Tibial nerve (tissue), 4 donors: Measurements from ENCODE around the gene TUBB2B. TPM values are rescaled to one million over a fixed set of nuclear protein-coding genes. Genes with fewer than 3 reads are reported as not detected.
A peak's percentile ranks its signal among the peaks of the same experiment; 100 is the strongest.

Experiments used
- DNase-seq, 2 donors: peaks; one replicate each; pipeline ENCODE4 v3.0.0-alpha.2; 2019; ENCODE audit warnings: low spot score in 2 of 2
- H3K27ac ChIP-seq, 4 donors: fragments of 200-600 bp; sonication (generic) in 3 of 4; one replicate each; pipeline ENCODE4 v1.5.1; 2017 to 2019; ENCODE audit warnings: mild to moderate bottlenecking in 1 of 4
- H3K27me3 ChIP-seq, 2 donors: fragments of 200-600 bp; sonication (generic) in 1 of 2; one replicate each; pipeline versions ENCODE4 v1.5.1 to v1.6.0; 2017 to 2019
- H3K36me3 ChIP-seq, 3 donors: fragments of 200-600 bp; sonication (generic); one replicate each; pipeline ENCODE4 v1.5.1; 2018 to 2019
- H3K4me1 ChIP-seq, 4 donors: fragments of 200-600 bp; sonication (generic) in 3 of 4; one replicate each; pipeline ENCODE4 v1.5.1; 2017 to 2019
- H3K4me3 ChIP-seq, 4 donors: fragments of 200-600 bp; sonication (generic) in 3 of 4; one replicate each; pipeline ENCODE4 v1.5.1; 2017 to 2019; ENCODE audit warnings: mild to moderate bottlenecking in 1 of 4, moderate library complexity in 1 of 4
- H3K9me3 ChIP-seq, 4 donors: fragments of 200-600 bp; sonication (generic) in 3 of 4; one replicate each; pipeline ENCODE4 v1.5.1; 2017 to 2019
- EP300 ChIP-seq, 2 donors: sonication (generic); formaldehyde crosslinking; IDR thresholded peaks; one replicate each; pipeline ENCODE4 v1.6.1; 2017; ENCODE audit warnings: antibody characterized with exemption in 2 of 2, mild to moderate bottlenecking in 1 of 2
- POLR2A ChIP-seq, 2 donors: fragments of 450-650 bp; IDR thresholded peaks; one replicate each; pipeline ENCODE4 v1.6.1; 2017; ENCODE audit warnings: antibody characterized with exemption in 2 of 2, mild to moderate bottlenecking in 2 of 2, moderate library complexity in 2 of 2
- WGBS, 2 donors: methylation state at CpG; one replicate each; pipeline ENCODE4 v1.1.5; 2018; 5-methylcytosine and 5-hydroxymethylcytosine counted together
- total RNA-seq, 4 donors: library from RNA; depleted of rRNA; stranded (reverse); fragments of >200 nt; gene quantifications; one replicate each; pipeline ENCODE4 v1.1.0, GENCODE V29; 2016
- TF ChIP-seq, protein P1 (sequence below), 5 experiments: fragments of 200-600 bp in 3 of 5; fragments of 450-650 bp in 2 of 5; sonication (generic) in 3 of 5; IDR thresholded peaks; one replicate each; pipeline ENCODE4 v1.5.1; 2016 to 2019; ENCODE audit warnings: antibody characterized with exemption in 5 of 5, mild to moderate bottlenecking in 3 of 5, moderate library complexity in 2 of 5

The TUBB2B gene
- total RNA-seq, 4 donors from 2014 or later = 13.7 to 47.6 (median 32.6) TPM

GRCh38 chr6:3226481-3227362 is 731 bp downstream of the TUBB2B start:
- WGBS, 2 donors = 3% methylated on average over 51 to 54 of the region's 54 CpGs

DNA sequence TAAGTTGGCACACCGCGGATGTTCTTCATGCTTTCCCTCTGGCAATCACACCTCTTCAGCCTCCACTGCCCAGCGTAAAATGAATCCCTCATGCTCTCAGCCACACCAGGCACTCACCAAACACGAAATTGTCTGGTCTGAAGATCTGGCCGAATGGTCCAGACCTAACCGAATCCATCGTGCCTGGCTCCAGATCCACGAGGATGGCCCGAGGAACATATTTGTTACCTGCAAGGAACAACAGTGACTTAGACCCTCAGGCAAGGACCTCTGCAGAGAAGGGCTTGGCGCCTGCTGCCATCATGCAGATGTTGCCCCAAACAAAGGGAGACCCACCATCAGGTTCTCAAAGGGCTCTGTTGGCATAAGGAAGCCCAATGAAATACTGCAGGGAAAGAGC is 1.4 kb downstream of the TUBB2B start:
- Histone ChIP-seq H3K4me1 (peaks cover 0 to 47% (median 33%) of the 10 kb centered on the region in 4 donors), H3K4me3 (peak overlapping the region in 3 of 4 donors; percentile 47 to 63 (median 49))
- TF ChIP-seq EP300 (IDR thresholded peaks at IDR 0.05) (no peak), POLR2A (IDR thresholded peaks at IDR 0.05) (no peak)
- TF ChIP-seq, protein P1, sequence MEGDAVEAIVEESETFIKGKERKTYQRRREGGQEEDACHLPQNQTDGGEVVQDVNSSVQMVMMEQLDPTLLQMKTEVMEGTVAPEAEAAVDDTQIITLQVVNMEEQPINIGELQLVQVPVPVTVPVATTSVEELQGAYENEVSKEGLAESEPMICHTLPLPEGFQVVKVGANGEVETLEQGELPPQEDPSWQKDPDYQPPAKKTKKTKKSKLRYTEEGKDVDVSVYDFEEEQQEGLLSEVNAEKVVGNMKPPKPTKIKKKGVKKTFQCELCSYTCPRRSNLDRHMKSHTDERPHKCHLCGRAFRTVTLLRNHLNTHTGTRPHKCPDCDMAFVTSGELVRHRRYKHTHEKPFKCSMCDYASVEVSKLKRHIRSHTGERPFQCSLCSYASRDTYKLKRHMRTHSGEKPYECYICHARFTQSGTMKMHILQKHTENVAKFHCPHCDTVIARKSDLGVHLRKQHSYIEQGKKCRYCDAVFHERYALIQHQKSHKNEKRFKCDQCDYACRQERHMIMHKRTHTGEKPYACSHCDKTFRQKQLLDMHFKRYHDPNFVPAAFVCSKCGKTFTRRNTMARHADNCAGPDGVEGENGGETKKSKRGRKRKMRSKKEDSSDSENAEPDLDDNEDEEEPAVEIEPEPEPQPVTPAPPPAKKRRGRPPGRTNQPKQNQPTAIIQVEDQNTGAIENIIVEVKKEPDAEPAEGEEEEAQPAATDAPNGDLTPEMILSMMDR (IDR thresholded peaks at IDR 0.05) = no peak

More at GRCh38 chr6:3226481-3227362, 731 bp downstream of the TUBB2B start:
- peaks cover 0 to 46% of the 10 kb centered on the region in 2 donors for H3K27me3 ChIP-seq
- peak overlapping the region; percentile 59 to 92 (median 80) for H3K27ac ChIP-seq
- no peak for DNase-seq
- TF ChIP-seq, protein P1 (IDR thresholded peaks at IDR 0.05) = no peak
- no peak for TF ChIP-seq POLR2A (IDR thresholded peaks at IDR 0.05)
- no peak for TF ChIP-seq EP300 (IDR thresholded peaks at IDR 0.05)
- H3K4me3 ChIP-seq = peak overlapping the region; percentile 47 to 63 (median 50)
- no peaks in the 10 kb centered on the region for H3K36me3 ChIP-seq
- H3K9me3 ChIP-seq = no peaks in the 10 kb centered on the region
- H3K4me1 ChIP-seq = peaks cover 0 to 54% (median 36%) of the 10 kb centered on the region in 4 donors

GRCh38 chr6:3222506-3223038 is 4.9 kb downstream of the TUBB2B start:
- Histone ChIP-seq H3K4me3 (no peak overlapping the region), H3K36me3 (no peaks in the 10 kb centered on the region), H3K9me3 (no peaks in the 10 kb centered on the region), H3K4me1 (peaks cover 0 to 15% (median 9%) of the 10 kb centered on the region in 4 donors), H3K27ac (no peak overlapping the region), H3K27me3 (peaks cover 0 to 18% of the 10 kb centered on the region in 2 donors)
- 74 to 79% methylated on average over 4 of the region's 4 CpGs for WGBS, 2 donors
- no peak for DNase-seq
- TF ChIP-seq POLR2A (IDR thresholded peaks at IDR 0.05) (no peak), EP300 (IDR thresholded peaks at IDR 0.05) (no peak)
- TF ChIP-seq, protein P1 (IDR thresholded peaks at IDR 0.05) = no peak

More for the DNA sequence above, 1.4 kb downstream of the TUBB2B start:
- H3K36me3 ChIP-seq = no peaks in the 10 kb centered on the region
- peaks cover 0 to 46% of the 10 kb centered on the region in 2 donors for H3K27me3 ChIP-seq
- DNase-seq = no peak
- 83 to 92% methylated on average over 10 of the region's 10 CpGs for WGBS, 2 donors
- H3K9me3 ChIP-seq = no peaks in the 10 kb centered on the region
- peak overlapping the region in 2 of 4 donors; percentile 80 to 92 for H3K27ac ChIP-seq

- no peak for DNase-seq
- H3K9me3 ChIP-seq = no peaks in the 10 kb centered on the region
- H3K27me3 ChIP-seq = peaks cover 0 to 8% of the 10 kb centered on the region in 2 donors
- TF ChIP-seq, protein P1 (IDR thresholded peaks at IDR 0.05) = no peak
- TF ChIP-seq POLR2A (IDR thresholded peaks at IDR 0.05) (no peak), EP300 (IDR thresholded peaks at IDR 0.05) (no peak)
- no peak overlapping the region for H3K4me3 ChIP-seq
- WGBS, 2 donors = 92 to 96% methylated on average over 4 of the region's 4 CpGs
- H3K27ac ChIP-seq = no peak overlapping the region
- H3K36me3 ChIP-seq = no peaks in the 10 kb centered on the region
- H3K4me1 ChIP-seq = peaks cover 0 to 5% (median under 1%) of the 10 kb centered on the region in 4 donors
These were observed 5.9 kb downstream of the TUBB2B start for GRCh38 chr6:3221578-3221977.

DNA sequence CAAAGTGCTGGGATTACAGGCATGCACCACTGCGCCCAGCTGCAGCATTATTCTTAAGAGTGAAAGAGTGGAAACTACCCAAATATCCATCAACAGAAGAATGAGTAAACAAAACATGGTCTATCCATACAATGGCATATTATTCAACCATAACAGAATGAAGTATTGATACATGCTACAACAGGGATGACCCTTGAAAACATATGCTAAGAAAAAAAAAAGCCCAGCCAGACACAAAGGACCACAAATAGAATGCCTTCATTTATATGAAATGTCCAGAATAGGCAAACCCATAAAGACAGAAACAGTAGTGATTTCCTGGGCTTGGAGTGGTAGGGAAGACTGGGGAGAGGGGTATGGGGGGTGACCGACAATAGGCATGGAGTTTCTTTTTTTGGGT is 7.1 kb downstream of the TUBB2B start:
- no peaks in the 10 kb centered on the region for H3K27me3 ChIP-seq
- no peak overlapping the region for H3K27ac ChIP-seq
- no peak for DNase-seq

More for the DNA sequence above, 7.1 kb downstream of the TUBB2B start:
- peaks cover 0 to 3% (median 0%) of the 10 kb centered on the region in 4 donors for H3K4me1 ChIP-seq
- no peak overlapping the region for H3K4me3 ChIP-seq
- TF ChIP-seq EP300 (IDR thresholded peaks at IDR 0.05) = no peak
- TF ChIP-seq, protein P1 (IDR thresholded peaks at IDR 0.05) = no peak
- TF ChIP-seq POLR2A (IDR thresholded peaks at IDR 0.05) = no peak
- 60 to 68% methylated on average over 2 of the region's 2 CpGs for WGBS, 2 donors
- H3K36me3 ChIP-seq = no peaks in the 10 kb centered on the region
- H3K9me3 ChIP-seq = no peaks in the 10 kb centered on the region
